ENCODE results near the gene MT2A.
"Not testable (repeated sequence)": the region's sequence is repeated elsewhere in the genome, so short reads cannot be mapped to it uniquely, and the experiment has no call there.

MT2A gene

DNA sequence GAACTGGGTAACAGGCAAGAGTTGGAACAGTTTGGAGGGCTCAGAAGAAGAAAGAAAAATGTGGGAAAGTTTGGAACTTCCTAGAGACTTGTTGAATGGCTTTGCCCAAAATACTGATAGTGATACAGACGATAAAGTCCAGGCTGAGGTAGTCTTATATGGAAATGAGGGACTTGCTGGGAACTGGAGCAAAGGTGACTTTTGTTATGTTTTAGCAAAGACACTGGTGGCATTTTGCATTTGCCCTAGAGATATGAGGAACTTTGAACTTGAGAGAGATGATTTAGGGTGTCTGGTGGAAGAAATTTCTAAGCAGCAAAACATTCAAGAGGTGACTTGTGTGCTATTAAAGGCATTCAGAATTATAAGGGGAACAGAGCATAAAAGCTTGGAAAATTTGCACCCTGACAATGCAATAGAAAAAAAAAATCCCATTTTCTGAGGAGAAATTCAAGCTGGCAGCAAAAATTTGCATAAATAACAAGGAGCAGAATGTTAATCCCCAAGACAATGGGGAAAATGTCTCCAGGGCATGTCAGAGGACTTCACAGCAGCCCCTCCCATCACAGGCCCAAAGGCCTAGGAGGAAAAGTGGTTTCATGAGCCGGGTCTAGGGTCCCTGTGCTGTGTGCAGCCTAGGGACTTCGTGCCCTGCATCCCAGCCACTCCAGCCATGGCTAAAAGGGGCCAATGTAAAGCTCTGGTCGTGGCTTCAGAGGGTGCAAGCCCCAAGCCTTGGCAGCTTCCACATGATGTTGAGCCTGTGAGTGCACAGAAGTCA, 13.5 kb downstream of the MT2A start:
- not testable (repeated sequence) for DNase-seq (ENCODE audit: low read depth in 2 of 2)

DNA sequence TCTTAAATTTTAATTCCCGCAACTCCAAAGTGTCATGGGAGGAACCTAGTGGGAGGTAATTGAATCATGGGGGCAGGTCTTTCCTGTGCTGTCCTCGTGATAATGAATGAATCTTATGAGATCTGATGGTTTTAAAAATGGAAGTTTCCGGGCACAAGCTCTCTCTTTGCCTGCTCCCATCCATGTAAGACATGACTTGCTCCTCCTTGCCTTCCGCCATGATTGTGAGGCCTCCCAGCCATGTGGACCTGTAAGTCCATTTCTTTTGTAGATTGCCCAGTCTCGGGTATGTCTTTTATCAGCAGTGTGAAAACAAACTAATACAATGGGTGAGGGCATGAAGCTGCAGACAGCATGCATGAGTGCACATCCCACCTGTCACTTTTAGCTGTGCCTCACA, 14.8 kb downstream of the MT2A start:
- not testable (repeated sequence) for DNase-seq (ENCODE audit: low read depth in 2 of 2)

DNA sequence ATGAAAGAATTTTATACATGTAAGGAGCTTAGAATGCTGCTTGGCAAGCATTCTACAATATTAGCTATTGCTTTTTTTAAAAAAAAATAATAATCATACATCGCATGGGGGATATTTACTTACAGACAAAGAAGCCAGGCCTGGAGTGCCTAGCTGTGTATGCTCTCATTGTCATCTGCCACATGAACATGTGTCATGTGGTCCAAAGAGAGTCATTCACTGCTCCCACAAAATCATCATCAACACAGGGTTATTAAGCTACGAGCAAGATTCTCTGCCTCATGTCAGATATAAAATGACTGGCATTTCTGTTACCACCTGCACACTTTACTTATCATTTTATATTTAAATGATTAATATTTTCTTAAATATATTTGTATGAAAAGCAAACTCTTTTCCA, 15.3 kb downstream of the MT2A start:
- DNase-seq (ENCODE audit: low read depth in 2 of 2), result no peak

DNA sequence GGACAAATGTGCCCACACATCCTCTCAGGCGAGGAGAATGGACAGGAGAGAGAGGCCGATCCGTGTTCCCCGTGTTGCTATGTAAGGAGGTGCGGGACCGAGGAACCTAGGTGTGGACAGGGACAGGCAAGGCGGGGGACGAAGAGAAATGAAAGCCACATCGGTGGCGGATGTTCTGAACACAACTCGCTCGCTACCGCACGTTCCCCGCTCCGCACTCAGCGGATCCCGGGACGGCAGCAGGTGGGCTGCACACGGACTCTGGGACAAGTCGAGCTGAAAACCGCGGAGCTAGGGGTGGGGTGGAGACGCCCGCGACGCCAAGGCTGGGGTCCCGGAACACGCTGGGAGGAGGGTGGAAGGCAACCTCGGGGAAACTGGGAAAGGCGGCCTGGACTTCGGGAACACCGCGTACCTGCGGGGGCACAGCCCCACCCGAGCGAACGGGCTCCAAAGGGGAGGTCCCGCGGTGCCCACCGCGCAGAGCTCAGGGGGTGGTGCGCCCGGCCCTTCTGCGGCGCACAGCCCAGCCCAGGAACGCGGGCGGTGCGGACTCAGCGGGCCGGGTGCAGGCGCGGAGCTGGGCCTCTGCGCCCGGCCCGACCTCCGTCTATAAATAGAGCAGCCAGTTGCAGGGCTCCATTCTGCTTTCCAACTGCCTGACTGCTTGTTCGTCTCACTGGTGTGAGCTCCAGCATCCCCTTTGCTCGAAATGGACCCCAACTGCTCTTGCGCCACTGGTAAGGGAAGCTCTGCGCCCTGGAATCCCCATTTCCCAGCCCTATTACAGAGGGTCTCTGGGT, 17.0 kb downstream of the MT2A start, which contains the start of gene MT1E:
MT1E (plus strand) TSS at position 642 of the 803 bp plus-strand sequence; CDS start at position 713, 71 bp downstream.
- peak in 1 of 2 donors; percentile 58 for DNase-seq (ENCODE audit: low read depth in 2 of 2)

DNA sequence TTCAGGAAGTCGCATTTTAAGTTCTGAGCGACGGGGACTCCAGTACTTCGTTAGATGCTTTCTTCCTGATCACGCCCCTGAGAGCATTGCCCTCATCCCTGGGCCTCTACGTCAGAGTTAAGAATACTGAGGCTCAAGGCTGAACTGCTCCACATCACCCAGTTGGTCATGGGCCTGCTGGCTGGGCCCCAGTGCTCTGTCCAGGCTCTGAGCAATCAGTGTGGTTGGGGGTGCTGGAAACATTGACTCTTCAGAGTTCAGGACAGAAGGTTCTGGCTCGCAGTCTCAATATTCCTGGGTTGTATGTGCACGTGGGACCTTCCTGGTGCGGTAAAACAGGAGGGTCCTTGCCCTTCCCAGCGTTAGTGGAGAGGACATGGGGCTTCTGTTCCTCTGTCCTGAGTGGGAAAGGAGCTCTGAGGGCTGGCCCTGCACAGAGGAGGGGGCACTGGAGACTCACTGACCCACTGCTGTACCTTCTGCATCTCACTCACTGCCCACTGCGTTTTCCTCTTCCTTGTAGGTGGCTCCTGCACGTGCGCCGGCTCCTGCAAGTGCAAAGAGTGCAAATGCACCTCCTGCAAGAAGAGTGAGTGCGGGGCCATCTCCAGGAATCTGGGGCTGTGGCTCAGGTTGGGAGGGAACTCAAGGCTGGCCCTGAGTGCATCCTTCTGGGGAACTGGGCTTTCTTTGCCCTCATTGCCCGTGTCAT, 17.7 kb downstream of the MT2A start:
- DNase-seq (ENCODE audit: low read depth in 2 of 2), result no peak

DNA sequence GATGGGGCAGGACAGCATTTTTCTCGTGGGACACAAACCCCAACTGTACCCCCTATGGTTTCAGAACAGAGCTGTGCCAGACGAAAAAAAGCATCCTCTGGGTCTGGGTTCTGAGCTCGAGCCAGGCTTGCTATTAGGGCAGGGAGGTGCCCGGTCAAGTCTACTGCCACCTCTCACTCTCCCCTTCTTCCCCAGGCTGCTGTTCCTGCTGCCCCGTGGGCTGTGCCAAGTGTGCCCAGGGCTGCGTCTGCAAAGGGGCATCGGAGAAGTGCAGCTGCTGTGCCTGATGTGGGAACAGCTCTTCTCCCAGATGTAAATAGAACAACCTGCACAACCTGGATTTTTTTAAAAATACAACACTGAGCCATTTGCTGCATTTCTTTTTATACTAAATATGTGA, 18.3 kb downstream of the MT2A start:
- no peak for DNase-seq (ENCODE audit: low read depth in 2 of 2)

DNA sequence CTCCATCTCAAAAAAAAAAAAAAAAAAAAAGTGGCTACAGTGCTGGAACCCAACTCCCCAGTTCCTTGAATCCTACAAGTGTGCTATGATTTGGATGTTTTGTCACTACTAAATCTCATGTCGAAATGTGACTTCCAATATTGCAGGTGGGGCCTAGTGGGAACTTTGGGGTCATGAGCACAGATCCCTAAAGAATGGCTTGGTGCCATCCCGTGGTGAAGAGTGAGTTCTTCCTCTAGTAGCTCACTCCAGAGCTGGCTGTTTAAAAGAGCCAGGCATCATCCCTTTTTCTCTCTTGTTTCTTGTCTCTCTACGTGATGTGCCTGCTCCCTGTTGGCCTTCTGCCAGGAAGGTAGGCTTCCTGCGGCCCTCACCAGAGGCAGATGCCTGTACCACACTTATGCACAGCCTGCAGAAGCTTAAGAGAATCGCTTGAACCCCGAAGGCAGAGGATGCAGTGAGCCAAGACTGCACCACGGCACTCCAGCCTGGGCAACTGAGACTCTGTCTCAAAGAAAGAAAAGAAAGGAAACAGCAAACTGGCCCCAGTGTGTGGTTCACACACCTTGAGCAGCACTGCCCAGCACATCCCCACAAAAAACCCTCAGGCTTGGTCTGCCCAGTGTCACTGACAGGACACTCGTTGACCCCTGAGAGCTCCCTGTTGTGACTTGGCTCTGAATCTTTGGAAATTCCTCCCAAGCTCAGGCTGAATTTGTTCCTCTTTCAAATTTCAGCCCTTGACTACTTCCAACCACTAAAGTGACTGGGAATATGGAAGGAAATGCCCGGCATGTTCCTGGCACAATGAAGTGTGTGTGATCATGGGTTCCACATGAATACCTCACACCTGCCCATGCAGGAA, 20.3 kb downstream of the MT2A start:
- DNase-seq (ENCODE audit: low read depth in 2 of 2), result no peak

DNA sequence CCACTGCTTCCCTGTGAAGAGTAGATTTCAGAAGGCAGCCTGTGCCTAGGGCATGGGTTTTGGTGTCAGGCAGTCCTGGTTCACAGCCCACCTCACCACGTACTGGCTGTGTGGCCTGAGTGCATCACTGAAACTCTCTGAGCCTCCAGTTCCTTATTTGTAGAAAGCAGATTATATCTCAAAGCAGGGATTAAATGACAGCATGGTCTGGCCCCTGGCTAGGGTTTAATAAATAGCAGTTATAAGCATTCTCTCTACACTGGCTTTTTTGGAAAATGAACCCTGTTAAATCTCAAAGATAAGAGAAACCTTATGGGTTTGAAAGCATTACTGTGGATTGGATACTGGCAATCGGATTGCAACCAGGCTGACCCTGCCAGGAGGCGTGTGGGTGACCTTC, 21.1 kb downstream of the MT2A start:
- DNase-seq (ENCODE audit: low read depth in 2 of 2), result no peak

DNA sequence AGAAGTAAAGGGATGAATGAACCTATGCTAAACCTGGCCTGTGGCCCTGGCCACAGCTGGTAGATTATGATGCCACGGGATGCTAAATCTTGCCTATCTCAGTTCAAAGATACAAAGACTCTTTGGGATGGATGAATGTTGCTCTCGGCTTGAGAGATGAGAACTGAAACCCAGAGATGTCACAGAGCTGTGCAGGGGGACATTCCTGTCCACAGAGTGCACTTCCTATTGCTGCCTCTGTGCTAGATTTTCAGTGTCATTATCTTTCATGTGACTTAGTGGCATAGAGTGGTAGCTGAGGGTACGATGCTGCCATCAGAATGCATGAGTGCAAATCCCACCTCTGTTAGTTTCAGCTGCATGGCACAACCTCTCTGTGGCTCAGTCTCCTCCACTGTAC, 21.8 kb downstream of the MT2A start:
- DNase-seq (ENCODE audit: low read depth in 2 of 2), result no peak

DNA sequence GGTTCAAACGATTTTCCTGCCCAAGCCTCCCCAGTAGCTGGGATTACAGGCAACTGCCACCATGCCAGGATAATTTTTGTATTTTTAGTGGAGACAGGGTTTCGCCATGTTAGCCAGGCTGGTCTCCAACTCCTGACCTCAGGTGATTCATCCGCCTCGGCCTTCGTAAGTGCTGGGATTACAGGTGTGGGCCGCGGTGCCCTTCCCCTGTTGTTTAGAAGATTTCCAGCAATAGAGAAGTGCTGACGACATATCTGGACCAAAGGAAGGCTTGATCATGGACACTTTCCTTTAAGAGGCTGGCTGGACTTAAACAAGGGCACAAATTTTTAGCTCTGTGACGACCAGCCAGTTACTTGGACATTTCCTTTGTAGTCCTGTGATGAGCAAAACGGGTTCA, 22.8 kb downstream of the MT2A start:
- no peak for DNase-seq (ENCODE audit: low read depth in 2 of 2)

DNA sequence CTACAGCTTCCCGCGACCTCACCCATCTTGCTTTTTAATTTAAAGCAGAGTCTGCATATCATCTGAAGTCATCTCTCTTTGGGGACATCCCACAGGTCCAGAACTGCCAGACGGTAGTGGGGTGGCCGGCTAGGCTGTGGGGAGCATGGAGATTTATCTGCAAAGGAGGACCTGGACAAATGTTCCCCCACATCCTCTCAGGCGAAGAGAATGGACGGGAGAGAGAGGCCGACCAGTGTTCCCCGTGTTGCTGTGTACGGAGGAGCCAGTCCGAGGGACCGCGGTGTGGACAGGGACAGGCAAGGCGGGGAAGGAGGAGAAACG, 23.4 kb downstream of the MT2A start:
- no peak for DNase-seq (ENCODE audit: low read depth in 2 of 2)

DNA sequence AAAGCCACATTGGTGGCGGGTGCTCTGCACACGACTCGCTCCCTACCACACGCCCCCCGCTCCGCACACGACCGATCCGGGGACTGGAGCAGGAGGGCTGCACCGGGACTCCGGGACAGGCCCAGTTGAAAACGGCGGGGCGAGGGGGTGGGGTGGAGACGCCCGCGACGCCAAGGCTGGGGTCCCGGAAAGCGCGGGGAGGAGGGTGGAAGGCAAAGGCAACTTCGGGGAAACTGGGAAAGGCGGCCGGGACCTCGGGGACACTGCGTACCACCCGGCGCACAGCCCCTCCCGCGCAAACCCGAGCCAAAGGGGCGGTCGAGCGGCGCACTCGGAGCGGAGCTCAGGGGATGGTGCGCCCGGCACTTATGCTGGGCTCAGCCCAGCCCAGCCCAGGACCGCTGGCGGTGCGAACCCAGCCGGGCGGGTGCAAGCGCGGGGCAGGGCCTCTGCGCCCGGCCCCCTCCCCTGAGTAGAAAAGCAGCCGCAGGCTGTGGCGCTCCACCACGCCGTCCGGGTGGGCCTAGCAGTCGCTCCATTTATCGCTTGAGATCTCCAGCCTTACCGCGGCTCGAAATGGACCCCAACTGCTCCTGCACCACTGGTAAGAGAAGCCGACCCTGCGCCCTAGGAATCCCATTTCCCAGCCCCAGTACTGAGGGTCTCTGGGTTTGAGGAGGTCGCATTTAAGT, 23.9 kb downstream of the MT2A start, which contains the start of gene MT1M:
MT1M (plus strand) TSS at position 504 of the 692 bp plus-strand sequence; CDS start at position 577, 73 bp downstream.
- no peak for DNase-seq (ENCODE audit: low read depth in 2 of 2)

DNA sequence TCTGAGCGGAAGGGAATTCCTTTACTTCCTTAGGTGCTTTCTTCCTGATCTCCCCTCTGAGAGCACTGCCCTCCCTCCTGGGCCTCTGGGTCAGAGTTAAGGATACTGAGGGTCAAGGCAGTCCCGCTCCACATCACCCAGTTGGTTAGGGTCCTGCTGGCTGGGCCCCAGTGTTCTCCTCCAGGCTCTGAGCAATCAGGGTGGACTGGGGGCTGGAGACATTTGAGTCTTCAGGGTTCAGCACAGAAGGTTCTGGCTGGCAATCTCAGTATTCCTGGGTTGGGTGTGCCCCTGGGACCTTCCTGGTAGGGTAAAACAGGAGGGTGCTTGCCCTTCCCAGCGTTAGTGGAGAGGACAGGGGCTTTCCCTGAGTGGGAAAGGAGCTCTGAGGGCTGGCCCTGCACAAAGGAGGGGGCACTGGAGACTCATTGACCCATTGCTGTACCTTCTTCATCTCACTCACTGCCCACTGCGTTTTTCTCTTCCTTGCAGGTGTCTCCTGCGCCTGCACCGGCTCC, 24.5 kb downstream of the MT2A start:
- DNase-seq (ENCODE audit: low read depth in 2 of 2), result no peak

DNA sequence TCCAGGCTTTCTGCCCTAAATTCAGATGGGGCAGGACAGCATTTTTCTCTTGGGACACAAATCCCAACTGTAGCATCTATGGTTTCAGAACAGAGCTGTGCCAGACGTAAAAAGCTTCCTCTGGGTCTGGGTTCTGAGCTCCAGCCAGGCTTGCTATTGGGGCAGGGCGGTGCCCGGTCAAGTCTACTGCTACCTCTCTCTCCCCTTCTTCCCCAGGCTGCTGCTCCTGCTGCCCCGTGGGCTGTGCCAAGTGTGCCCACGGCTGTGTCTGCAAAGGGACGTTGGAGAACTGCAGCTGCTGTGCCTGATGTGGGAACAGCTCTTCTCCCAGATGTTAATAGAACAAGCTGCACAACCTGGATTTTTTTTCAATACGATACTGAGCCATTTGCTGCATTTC, 25.2 kb downstream of the MT2A start:
- DNase-seq (ENCODE audit: low read depth in 2 of 2), result no peak

DNA sequence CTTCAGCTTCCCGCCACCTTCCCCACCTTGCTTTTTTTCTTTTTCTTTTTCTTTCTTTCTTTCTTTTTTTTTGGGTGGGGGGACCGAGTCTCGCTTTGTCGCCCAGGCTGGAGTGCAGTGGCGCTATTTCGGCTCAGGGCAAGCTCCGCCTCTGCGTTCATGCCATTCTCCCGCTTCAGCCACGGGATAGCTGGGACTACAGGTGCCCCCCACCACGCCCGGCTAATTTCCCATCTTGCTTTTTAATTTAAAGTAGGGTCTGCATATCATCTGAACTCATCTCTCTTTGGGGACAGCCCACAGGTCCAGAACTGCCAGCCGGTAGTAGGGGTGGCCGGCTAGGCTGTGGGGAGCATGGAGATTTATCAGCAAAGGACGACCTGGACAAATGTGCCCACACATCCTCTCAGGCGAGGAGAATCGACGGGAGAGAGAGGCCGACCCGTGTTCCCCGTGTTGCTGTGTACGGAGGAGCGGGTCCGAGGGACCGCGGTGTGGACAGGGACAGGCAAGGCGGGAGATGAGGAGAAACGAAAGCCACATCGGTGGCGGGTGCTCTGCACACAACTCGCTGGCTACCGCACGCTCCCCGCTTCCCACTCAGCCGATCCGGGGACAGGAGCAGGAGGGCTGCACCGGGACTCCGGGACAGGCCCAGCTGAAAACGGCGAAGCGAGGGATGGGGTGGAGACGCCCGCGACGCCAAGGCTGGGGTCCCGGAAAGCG, 26.5 kb downstream of the MT2A start:
- DNase-seq (ENCODE audit: low read depth in 2 of 2), result no peak

DNA sequence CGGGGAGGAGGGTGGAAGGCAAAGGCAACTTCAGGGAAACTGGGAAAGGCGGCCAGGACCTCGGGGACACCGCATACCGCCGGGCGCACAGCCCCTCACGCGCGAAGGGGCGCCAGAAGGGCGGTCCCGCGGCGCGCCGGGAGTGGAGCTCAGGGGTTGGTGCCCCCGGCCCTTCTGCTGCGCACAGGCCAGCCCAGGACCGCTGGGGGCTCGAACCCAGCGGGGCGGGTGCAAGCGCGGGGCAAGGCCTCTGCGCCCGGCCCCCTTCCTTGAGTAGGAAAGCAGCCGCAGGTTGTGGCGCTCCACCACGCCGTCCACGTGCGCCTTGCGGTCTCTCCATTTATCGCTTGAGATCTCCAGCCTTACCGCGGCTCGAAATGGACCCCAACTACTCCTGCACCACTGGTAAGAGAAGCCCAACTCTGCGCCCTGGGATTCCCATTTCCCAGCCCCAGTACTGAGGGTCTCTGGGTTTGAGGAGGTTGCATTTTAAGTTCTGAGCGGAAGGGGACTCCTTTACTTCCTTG, 27.1 kb downstream of the MT2A start:
- no peak for DNase-seq (ENCODE audit: low read depth in 2 of 2)

DNA sequence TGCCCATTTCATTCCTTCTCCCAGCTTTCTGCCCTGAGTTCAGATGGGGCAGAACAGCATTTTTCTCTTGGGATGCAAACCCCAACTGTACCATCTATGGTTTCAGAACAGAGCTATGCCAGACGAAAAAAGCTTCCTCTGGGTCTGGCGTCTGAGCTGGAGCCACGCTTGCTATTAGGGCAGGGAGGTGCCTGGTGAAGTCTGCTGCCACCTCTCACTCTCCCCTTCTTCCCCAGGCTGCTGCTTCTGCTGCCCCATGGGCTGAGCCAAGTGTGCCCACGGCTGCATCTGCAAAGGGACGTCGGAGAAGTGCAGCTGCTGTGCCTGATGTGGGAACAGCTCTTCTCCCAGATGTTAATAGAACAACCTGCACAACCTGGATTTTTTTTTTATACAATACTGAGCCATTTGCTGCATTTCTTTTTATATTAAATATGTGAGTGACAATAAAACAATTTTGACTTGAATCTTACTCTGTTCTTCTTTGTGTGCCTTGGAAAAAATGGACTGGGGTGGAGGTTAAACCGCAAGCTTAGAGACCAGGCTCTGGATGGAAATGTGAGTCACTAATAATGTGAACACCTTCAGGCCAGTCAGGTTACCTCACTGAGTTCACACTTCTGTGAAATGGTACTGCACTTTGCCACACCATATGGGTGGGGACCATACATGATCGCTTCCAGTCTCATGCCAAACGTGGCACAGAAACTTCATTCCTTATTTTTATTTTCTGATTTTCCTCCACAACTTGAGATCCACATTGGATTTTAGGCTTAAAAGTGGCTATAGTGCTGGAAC, 28.4 kb downstream of the MT2A start:
- DNase-seq (ENCODE audit: low read depth in 2 of 2), result no peak

DNA sequence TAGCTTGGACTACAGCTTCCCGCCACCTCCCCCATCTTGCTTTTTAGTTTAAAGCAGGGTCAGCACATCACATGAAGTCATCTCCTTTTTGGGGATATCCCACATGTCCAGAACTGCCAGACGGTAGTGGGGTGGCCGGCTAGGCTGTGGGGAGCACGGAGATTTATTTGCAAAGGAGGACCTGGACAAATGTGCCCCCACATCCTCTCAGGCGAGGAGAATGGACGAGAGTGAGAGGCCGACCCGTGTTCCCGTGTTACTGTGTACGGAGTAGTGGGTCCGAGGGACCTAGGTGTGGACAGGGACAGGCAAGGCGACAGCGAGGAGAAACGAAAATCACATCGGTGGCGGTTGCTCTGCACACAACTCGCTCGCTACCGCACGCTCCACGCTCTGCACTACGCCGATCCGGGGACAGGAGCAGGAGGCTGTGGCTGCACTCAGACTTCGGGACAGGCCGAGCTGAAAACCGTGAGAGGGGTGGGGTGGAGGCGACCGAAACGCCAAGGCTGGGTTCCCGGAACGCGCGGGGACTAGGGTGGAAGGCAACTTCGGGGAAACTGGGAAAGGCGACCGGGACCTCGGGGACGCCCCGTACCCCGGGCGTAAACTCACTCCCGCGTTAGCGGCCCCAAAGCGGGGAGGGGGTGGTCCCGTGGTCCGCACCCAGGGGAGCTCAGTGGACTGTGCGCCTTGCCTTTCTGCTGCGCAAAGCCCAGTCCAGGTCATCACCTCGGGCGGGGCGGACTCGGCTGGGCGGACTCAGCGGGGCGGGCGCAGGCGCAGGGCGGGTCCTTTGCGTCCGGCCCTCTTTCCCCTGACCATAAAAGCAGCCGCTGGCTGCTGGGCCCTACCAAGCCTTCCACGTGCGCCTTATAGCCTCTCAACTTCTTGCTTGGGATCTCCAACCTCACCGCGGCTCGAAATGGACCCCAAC, 29.7 kb downstream of the MT2A start, which contains the start of gene MT1A:
MT1A (plus strand) TSS at position 853 of the 937 bp plus-strand sequence; CDS start at position 926, 73 bp downstream.
- no peak for DNase-seq (ENCODE audit: low read depth in 2 of 2)

All from stimulated activated CD4-positive, alpha-beta T cell treated with anti-CD3 and anti-CD28 coated beads, Interleukin-1b, Interleukin-23, amount 100 ng/mL, for 4 hours (primary cell).